ENCODE results near the gene EXOC4. TPM values are rescaled to one million over a fixed set of nuclear protein-coding genes. Genes with fewer than 3 reads are reported as not detected.

Gene EXOC4
- total and polyA plus RNA-seq, 2 donors (not counting 1 experiment from before 2014, with no cell fraction given) = 79.6 to 158 TPM

GRCh38 chr7:134060874-134061273 is 808.0 kb downstream of the EXOC4 start:
- TF ChIP-seq EZH2 (IDR thresholded peaks at IDR 0.05; ENCODE audit: low read length, missing control alignments) = no peak
- TF ChIP-seq CTCF (conservative IDR thresholded peaks at IDR 0.05 in 1 of 2, IDR thresholded peaks at IDR 0.05 in 1 of 2; ENCODE audit: low read depth in 1 of 2, low read length in 2 of 2) = no peak
- H3K9me3 ChIP-seq (ENCODE audit: control insufficient read depth, insufficient read depth, low read depth, low read length) = no peaks in the 10 kb centered on the region
- no peaks in the 10 kb centered on the region for H3K79me2 ChIP-seq (ENCODE audit: control insufficient read depth, insufficient read depth, low read length)

GRCh38 chr7:134062460-134062859 is 809.6 kb downstream of the EXOC4 start:
- H3K79me2 ChIP-seq (ENCODE audit: control insufficient read depth, insufficient read depth, low read length) = no peaks in the 10 kb centered on the region
- H3K4me1 ChIP-seq (ENCODE audit: control insufficient read depth, extremely low read depth, insufficient read depth, low read length) = no peaks in the 10 kb centered on the region
- H3K4me2 ChIP-seq (ENCODE audit: extremely low read depth, insufficient read depth, low read length) = no peak overlapping the region
- no peak overlapping the region for H3K9ac ChIP-seq (ENCODE audit: insufficient read depth, low read length)
- H3K9me3 ChIP-seq (ENCODE audit: control insufficient read depth, insufficient read depth, low read depth, low read length) = no peaks in the 10 kb centered on the region
- no peak overlapping the region for H3K4me3 ChIP-seq (replicated peaks in 1 of 4; ENCODE audit: control extremely low read depth in 1 of 4, insufficient read depth in 1 of 4, low read depth in 3 of 4, low read length in 4 of 4)
- no peaks in the 10 kb centered on the region for H4K20me1 ChIP-seq (ENCODE audit: control insufficient read depth, extremely low read depth, insufficient read depth, low read length)
- H3K36me3 ChIP-seq (ENCODE audit: control insufficient read depth, insufficient read depth, low read length) = no peaks in the 10 kb centered on the region
- H3K27me3 ChIP-seq (ENCODE audit: control insufficient read depth, insufficient read depth, low read length) = no peaks in the 10 kb centered on the region
- DNase-seq (ENCODE audit: low read depth in 2 of 2) = no peak
- TF ChIP-seq EZH2 (IDR thresholded peaks at IDR 0.05; ENCODE audit: low read length, missing control alignments) = no peak
- no peak for TF ChIP-seq CTCF (conservative IDR thresholded peaks at IDR 0.05 in 1 of 2, IDR thresholded peaks at IDR 0.05 in 1 of 2; ENCODE audit: low read depth in 1 of 2, low read length in 2 of 2)
- no peak overlapping the region for H3K27ac ChIP-seq (ENCODE audit: insufficient read depth, low read length)
- H2AFZ ChIP-seq (ENCODE audit: low read length) = no peak overlapping the region

More at GRCh38 chr7:134060874-134061273, 808.0 kb downstream of the EXOC4 start:
- no peaks in the 10 kb centered on the region for H3K36me3 ChIP-seq (ENCODE audit: control insufficient read depth, insufficient read depth, low read length)
- H3K4me3 ChIP-seq (replicated peaks in 1 of 4; ENCODE audit: control extremely low read depth in 1 of 4, insufficient read depth in 1 of 4, low read depth in 3 of 4, low read length in 4 of 4) = no peak overlapping the region
- no peaks in the 10 kb centered on the region for H3K4me1 ChIP-seq (ENCODE audit: control insufficient read depth, extremely low read depth, insufficient read depth, low read length)
- no peak for DNase-seq (ENCODE audit: low read depth in 2 of 2)
- H3K4me2 ChIP-seq (ENCODE audit: extremely low read depth, insufficient read depth, low read length) = no peak overlapping the region
- no peaks in the 10 kb centered on the region for H4K20me1 ChIP-seq (ENCODE audit: control insufficient read depth, extremely low read depth, insufficient read depth, low read length)
- H3K27me3 ChIP-seq (ENCODE audit: control insufficient read depth, insufficient read depth, low read length) = no peaks in the 10 kb centered on the region
- H3K9ac ChIP-seq (ENCODE audit: insufficient read depth, low read length) = no peak overlapping the region
- H2AFZ ChIP-seq (ENCODE audit: low read length) = no peak overlapping the region
- H3K27ac ChIP-seq (ENCODE audit: insufficient read depth, low read length) = no peak overlapping the region

- Histone ChIP-seq H2AFZ (ENCODE audit: low read length) (no peak overlapping the region), H3K27ac (ENCODE audit: insufficient read depth, low read length) (no peak overlapping the region), H3K27me3 (ENCODE audit: control insufficient read depth, insufficient read depth, low read length) (no peaks in the 10 kb centered on the region), H4K20me1 (ENCODE audit: control insufficient read depth, extremely low read depth, insufficient read depth, low read length) (no peaks in the 10 kb centered on the region), H3K9ac (ENCODE audit: insufficient read depth, low read length) (no peak overlapping the region), H3K79me2 (ENCODE audit: control insufficient read depth, insufficient read depth, low read length) (no peaks in the 10 kb centered on the region), H3K4me3 (replicated peaks in 1 of 4; ENCODE audit: control extremely low read depth in 1 of 4, insufficient read depth in 1 of 4, low read depth in 3 of 4, low read length in 4 of 4) (no peak overlapping the region), H3K4me2 (ENCODE audit: extremely low read depth, insufficient read depth, low read length) (no peak overlapping the region), H3K36me3 (ENCODE audit: control insufficient read depth, insufficient read depth, low read length) (no peaks in the 10 kb centered on the region), H3K9me3 (ENCODE audit: control insufficient read depth, insufficient read depth, low read depth, low read length) (no peaks in the 10 kb centered on the region), H3K4me1 (ENCODE audit: control insufficient read depth, extremely low read depth, insufficient read depth, low read length) (no peaks in the 10 kb centered on the region)
- TF ChIP-seq CTCF (conservative IDR thresholded peaks at IDR 0.05 in 1 of 2, IDR thresholded peaks at IDR 0.05 in 1 of 2; ENCODE audit: low read depth in 1 of 2, low read length in 2 of 2) = no peak
- no peak for TF ChIP-seq EZH2 (IDR thresholded peaks at IDR 0.05; ENCODE audit: low read length, missing control alignments)
- DNase-seq (ENCODE audit: low read depth in 2 of 2) = no peak
These were observed 812.5 kb downstream of the EXOC4 start for GRCh38 chr7:134065415-134065814.

Data from fibroblast of lung (primary cell).